Loucy (cell line): ENCODE data around the gene BRINP3.

ENCODE experiments used
- EZH2phosphoT487 ChIP-seq: fragments of 200-600 bp; IDR thresholded peaks from 2 replicates; pipeline ENCODE4 v1.6.1; 2018; ENCODE audit warnings: antibody characterized with exemption, mild to moderate bottlenecking, moderate library complexity, borderline replicate concordance
- TF ChIP-seq, protein P1 (sequence below): fragments of 200-600 bp; sonication (generic); conservative IDR thresholded peaks from 2 replicates; pipeline ENCODE4 v1.5.1; 2014; ENCODE audit warnings: mild to moderate bottlenecking, antibody characterized with exemption, low read length

DNA sequence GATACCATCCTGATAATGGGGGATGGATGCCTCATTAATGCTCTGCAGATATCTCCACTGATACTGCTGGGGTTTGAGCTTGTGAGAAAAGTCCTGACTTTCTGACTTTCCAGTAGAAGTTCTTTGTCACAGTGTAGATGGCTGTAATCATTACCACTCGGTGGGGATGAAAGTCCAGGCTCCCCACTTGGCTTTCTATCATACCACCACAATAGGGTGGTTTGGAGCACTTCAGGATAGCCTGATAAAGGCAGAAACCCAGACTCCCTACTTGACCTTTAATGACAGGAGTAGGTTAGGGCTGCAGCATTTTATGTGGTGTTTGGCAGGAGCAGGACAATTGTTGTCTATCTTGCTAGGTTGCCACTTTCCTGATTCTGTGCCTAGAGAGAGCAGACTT, 294.1 kb downstream of the BRINP3 start:
- TF ChIP-seq, protein P1, sequence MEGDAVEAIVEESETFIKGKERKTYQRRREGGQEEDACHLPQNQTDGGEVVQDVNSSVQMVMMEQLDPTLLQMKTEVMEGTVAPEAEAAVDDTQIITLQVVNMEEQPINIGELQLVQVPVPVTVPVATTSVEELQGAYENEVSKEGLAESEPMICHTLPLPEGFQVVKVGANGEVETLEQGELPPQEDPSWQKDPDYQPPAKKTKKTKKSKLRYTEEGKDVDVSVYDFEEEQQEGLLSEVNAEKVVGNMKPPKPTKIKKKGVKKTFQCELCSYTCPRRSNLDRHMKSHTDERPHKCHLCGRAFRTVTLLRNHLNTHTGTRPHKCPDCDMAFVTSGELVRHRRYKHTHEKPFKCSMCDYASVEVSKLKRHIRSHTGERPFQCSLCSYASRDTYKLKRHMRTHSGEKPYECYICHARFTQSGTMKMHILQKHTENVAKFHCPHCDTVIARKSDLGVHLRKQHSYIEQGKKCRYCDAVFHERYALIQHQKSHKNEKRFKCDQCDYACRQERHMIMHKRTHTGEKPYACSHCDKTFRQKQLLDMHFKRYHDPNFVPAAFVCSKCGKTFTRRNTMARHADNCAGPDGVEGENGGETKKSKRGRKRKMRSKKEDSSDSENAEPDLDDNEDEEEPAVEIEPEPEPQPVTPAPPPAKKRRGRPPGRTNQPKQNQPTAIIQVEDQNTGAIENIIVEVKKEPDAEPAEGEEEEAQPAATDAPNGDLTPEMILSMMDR = no peak
- no peak for TF ChIP-seq EZH2phosphoT487
